T1000 (cell line): ENCODE results near the gene CCDC191.

Experiments
- DNase-seq: peaks from one replicate; lab custom pipeline; 2025; ENCODE audit warnings: mixed read lengths; lab: John Stamatoyannopoulos, UW

Gene CCDC191

GRCh38 chr3:114060906-114061655 lies 4.8 kb upstream of the CCDC191 start:
- DNase-seq, result no peak

DNA sequence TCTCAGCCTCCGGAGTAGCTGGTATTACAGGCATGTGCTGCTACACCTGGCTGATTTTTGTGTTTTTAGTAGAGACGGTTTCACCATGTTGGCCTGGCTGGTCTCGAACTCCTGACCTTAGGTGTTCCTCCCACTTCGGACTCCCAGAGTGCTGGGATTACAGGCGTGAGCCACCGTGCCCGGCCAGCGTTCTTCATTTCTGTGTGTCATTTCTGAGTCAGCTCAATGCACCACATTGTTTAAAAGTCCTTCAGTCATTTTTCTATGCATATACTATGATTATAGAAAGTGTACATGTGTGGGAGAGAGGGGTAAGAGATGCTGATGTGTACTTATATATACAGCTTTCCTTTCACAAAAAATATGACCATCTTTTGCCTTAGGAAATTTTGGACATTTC lies 2.3 kb upstream of the CCDC191 start:
- no peak for DNase-seq

DNA sequence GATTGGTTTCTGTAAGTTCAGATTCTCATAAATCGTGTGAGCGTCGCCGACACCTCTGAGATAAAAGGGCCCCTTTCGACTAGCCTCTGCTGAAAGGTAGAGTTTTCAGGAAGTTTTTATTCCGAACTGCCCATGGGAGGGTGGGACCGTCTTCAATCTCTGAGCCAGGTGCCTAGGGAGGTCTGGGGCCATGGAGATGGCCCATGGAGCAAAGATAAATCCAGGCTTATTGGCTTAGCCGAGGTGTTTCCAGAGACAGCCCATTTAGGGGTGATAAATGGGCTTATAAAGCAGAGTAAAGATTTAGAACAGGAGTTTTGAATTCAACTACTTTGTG lies 653 bp upstream of the CCDC191 start:
- no peak for DNase-seq

DNA sequence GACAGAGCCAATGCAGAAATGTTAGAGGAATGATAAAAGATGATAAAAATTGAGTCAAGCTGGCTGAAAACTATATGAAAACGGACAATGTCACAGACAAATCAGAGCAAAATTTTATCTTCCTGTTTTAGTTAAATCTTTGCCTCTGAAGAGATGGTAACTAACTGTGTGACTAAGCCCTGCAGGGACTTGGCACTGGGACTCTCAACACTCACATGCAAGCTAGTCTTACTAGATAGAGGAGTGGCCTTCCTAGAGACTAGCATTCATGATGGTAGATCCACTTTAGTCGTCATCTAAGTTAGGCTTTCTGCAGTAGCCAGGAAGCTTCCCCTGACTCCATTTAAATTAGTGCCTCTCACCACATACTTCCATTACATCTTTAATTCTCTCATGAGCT lies 4.1 kb downstream of the CCDC191 start:
- no peak for DNase-seq

DNA sequence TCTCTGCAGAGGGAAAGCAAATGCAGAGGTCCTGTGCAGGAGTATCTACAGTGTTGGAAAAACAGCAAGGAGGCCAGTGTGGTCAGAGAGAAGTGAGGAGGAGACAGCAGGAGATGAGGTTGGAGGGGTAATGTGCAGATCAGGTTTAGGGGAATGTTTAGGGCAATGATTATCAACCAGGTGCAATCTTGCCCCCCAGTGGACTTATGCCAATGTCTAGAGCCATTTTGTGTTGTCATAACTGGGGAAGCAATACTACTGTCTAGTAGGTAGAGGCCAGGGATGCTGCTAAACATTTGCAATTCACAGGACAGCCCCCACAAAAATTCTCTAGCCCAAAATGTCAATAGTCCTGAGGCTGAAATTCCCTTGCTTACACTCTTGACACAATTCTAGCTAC lies 13.1 kb downstream of the CCDC191 start:
- no peak for DNase-seq

DNA sequence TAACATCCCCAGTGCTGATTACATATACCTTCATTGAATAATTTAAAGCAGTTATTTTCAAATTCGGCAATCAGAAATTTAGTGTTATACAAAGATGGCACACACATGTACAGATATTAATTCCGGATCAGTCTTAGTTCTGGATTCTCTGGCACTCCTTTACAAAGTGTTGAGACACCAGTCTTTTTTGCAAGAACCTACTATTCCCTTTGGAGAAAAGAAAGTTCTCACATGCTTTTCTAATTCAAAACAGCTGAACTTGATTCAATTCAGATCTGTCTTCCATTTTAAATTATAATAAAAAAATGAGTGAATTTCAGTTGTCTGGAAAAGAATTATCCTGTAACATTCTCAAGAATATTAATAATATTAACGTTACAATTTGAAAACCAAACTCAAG lies 20.4 kb downstream of the CCDC191 start:
- no peak for DNase-seq

DNA sequence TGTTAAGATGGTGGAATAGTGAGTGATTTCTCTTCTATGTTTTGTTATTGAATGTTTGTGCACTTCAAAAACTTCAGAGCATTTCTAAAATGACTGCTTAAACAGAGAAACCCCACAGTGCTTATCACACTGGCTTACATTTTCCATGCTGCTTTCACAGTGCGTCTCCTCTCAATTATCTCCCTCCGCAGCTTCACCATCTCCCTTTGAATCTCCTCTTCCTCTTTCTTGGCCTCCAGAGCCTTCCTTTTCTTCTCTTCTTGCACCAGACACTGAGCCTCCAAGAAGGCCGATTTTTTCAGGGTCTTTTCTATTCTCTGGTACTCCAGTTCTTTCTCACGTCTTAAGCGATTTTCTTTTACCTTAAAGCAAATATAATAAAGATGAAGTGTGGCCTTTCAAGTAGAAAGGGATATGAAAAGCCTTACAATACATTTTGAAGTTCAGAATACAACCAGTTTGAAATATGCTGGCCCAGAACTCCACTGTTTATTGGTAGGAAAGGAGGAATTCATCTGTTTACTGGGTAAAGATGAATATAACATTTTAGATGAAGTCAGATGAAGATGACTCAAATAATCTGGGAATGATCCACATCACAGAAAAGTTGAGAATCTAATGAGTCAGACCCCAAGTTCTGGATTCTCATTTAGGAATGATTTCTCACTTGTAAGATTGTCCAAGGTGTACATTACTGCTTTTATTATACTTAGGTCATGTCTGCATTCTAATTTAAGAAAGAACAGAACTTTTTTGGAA lies 21.4 kb downstream of the CCDC191 start:
- no peak for DNase-seq

GRCh38 chr3:114034211-114034610 lies 22.1 kb downstream of the CCDC191 start:
- DNase-seq, result no peak

DNA sequence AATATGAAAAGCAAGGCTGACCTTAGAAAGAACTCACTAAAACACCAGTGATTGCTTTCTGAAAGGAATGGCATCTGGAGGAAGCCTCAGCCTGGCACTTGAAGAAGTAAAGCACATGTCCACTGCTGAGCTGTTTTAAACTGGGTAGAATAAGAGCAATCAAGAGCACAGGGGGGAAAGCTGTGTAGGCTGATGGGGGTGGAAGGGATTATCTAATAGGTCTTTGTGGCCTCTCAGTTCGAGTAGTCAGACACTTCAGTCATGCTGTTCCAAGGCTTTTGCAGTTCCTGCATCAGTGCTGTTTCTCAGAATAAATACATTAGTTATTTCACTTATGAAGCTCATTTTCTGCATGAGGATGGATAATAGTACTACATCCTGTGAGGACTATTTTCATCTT lies 22.6 kb downstream of the CCDC191 start:
- no peak for DNase-seq

DNA sequence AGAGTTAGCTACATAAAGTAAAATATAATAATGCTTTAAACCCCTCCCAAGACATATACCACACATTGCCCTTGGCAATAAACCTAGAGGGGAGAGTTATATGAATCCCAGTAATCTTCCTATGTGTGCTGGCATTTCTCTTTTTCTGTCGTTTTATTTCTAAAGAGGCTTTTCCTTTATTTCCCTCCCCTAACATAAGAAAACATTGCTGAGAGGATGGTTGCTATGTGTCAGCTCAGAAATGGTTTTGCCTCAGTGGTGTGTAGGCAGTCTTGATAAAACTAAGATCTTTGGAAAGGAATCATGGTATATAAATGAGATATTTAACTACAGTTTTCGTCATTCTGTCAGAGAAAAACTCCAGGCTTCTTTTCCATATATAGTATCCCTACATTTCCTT lies 30.0 kb downstream of the CCDC191 start:
- DNase-seq, result no peak

DNA sequence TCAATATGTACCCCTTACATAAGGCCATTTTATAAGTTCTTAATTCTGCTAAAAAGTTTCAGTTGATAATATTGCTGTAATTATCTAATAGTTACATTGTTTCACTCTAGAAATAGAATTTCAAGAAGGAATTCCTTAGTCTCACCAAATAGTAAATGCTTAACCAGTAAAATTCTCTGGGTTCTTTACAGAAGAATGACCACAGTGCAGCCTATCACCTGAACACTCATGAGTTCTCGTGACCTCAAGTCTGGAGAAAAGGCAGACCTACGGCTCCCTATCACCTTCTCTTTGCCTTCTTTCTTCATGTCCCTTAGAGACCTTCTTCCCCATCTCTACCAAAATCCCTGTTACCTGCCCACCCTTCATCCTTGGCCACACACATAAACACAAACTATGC lies 30.9 kb downstream of the CCDC191 start:
- no peak for DNase-seq

- no peak for DNase-seq
Measured at GRCh38 chr3:114022145-114022802, 34.1 kb downstream of the CCDC191 start.

GRCh38 chr3:114020907-114021306 lies 35.4 kb downstream of the CCDC191 start:
- no peak for DNase-seq

DNA sequence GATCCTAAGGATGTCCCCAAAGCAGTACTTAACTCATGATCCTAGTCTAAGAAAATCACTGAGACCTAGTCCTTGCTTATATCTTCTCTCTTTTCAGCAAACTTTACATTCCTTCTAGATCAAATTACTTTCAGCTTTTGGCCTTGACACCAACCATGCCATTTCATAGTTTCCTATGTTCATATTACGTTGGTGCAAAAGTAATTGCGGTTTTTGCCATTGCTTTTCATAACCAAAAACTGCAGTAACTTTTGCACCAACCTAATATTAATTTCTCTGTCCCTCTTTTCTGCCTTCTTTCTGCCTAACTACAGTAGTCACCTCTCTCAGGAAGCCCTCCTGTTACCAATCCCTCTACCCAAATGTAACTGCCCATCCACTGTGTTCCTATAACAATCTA lies 36.8 kb downstream of the CCDC191 start:
- no peak for DNase-seq

DNA sequence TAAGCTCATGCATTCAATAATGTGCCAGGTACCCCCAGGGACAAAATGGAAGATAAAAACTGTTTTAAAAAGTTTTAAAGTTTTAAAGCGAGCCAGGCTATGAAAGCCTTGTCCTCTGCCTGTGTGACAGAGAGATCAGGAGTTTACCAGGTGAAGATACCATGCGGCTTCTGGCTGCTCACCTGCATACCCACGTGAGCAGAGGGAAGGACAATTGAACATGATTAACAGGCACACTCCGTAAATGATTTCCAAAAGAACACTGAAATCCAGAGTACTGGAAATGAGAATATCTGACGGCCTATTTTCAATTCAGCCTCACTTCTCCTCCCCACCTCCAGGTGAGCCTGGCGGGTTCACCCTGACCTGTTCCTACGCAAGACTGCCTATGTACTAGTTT lies 42.1 kb downstream of the CCDC191 start:
- no peak for DNase-seq

GRCh38 chr3:114011059-114011797 lies 45.1 kb downstream of the CCDC191 start:
- no peak for DNase-seq

DNA sequence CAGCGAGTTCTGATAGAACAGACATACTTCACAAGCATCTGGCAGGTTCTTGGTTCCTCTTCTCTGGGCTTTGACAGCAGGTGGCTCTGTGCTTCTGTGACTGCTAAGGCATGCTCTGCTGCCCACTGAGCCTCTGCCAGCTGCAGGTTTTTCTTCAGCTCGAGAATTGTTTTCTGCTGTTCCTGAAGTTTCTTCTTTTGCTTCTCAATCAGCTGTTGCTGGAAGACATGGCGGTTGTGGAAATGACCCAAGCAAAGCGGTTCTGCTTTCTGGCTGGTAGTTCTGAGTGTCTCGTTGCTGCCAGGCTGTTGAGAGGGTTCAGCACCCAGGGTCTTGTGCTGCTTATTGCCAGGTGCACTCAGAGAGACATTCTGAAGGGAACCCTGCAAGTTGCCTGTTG lies 50.8 kb downstream of the CCDC191 start:
- DNase-seq, result no peak

DNA sequence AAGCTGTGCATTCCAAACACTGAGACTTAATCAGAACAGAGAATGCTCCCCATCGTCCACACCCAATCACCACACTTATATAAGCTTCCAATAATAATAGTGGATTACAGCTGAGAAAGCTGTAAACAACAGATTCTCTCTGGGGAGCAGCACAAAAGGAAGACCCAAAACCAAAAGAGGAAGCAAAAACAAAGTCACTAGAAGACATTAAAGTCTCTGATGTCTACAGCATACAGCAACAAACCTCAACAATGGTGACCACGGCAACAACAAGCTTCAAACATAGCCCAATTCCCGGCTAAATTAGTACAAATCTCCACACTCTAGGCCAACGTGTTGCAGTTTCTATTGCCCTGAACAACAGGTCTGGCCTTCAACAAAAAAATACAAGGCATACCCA lies 70.8 kb downstream of the CCDC191 start:
- no peak for DNase-seq

GRCh38 chr3:113983544-113983943 lies 72.8 kb downstream of the CCDC191 start:
- DNase-seq, result no peak

- DNase-seq, result no peak
Measured at GRCh38 chr3:113981803-113982202, 74.5 kb downstream of the CCDC191 start.

- no peak for DNase-seq
Measured at GRCh38 chr3:113979916-113980315, 76.4 kb downstream of the CCDC191 start.

DNA sequence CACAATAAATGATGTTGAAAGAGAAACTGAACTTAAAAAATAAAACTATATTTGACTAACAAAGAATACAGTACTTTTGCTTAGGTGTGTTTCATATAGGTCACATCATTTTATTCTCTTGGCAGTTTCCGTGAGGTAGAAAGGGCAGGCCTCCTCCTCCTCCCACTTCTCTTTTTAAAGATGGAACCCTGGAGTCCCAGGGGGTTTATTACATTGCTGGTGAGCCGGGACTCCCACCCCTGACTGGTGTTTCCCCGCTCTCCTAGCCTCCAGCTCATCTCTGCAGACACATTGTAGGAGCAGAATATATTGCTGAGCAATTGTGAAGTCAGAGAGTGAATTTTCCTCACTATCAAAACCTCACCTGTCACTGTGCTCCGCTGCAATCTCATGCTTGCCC lies 78.5 kb downstream of the CCDC191 start:
- no peak for DNase-seq

DNA sequence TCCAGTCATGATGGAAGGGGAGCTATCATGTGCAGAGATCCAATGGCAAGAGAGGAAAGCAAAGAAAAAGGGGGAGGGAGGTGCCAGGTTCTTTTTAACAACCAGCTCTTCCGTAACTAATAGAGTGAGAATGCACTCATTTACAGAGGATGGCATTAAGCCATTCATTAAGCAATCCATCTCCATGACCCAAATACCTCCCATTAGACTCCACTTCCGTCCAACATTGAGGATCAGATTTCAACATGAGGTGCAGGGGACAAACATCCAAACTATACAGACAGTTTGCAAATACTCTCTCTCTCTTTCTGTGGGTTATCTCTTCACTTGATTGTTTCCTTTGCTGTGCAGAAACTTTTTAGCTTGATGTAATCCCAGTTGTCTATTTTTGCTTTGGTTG lies 87.3 kb downstream of the CCDC191 start:
- no peak for DNase-seq
